GM11168 (cell line): Measurements from ENCODE around the gene HS6ST3.

Experiments used
- in situ Hi-C: fragments of 300-500 bp; cut with MboI; formaldehyde crosslinking; loops from one replicate; pipeline ENCODE4 v1.12.0; 2022; ENCODE audit warnings: low sequenced_read_pairs; ENCODE audit not compliant: unreplicated experiment

The HS6ST3 gene

DNA sequence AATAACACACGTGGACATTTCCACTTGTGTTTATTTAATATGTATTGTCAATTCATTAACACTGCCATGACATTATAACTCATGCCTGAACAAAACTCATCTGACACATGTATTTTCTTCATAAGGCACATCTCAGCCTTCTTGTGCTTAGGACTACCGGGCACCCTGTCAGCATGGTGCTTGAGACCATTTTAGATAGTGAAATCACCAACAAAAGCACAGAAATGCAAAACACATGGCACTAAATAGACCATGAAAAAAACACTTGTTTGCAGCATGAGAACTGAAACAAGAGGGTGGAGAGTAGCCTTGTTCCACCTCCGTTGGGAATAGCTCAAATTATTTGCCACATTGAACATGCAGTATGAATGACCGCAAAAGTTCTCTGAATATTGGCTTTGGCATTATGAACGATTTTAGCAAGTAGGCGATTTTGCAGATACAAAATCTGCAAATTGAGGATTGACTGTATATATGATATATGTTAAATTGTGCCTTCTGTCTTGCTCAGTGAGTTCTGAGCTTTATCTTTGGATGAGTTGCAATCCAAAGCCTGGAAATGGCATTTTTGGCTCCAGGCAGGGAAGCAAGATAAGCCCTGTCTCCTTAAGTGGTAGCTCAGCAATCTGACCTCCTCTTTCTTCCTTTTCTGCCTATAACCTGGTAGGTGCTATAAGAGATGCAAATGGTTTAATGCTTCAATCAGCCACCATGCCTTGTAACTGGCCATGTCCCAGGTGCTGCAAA is 328.2 kb downstream of the HS6ST3 start:
- in situ Hi-C loops: no loop called here

DNA sequence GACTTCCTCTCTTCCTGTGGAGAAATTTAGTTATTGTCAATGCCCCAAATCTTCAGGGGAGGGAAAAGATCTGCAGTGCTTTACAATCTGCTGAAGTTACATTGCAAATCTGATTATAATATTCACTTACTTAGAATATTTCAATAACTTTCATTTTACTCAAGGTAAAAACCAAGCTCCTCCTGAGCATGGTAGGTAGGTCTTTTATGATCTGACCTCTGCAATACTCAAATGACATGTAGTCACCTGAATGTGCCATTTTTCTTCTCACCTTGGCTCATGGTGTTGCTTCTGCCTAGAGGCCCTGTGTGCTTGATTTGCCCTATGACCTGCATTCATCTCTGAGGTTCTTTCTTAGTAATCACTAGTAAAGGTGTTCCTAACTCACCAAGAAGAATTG is 331.4 kb downstream of the HS6ST3 start:
- in situ Hi-C loops: no loop called here

GRCh38 chr13:96422002-96422401 is 332.1 kb downstream of the HS6ST3 start:
- in situ Hi-C loops: no loop called here

DNA sequence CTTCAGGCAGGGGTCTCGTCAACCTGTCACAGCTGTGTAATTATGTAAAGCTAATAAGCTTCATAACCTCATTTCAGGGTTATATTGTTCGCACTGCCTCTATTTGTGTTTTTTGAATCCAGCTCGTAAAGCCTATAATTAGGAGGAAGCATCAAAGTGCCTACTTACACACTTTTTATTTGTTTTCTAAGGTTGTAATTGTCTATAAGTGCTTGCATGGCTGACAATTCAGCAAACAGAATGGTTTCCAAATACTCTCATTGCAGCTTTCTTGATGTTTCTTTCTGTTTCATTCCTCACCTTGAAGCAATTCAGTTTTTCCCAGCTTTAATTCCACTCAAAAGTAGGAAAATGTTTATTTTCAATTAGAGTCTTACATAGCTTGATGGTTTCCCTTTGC is 336.3 kb downstream of the HS6ST3 start:
- in situ Hi-C loops: no loop called here

DNA sequence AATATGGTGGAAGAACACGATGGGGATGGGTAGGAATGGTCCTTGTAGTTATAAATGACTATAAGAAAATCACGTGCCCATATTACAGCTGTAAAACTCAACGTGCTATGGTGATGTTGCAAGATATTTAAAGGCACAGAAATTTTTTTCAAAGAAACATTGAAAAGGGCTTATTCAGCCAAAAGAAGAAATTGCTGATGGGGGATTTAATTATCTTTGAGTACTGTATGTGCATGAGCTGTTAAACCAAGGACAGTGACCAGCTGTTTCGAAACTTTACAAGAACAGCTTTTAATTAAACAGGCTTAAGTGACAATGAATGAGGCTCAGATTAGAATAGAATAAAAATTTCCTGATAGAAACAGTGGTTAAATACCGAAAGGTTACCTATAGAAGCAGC is 339.0 kb downstream of the HS6ST3 start:
- in situ Hi-C loops: no loop called here

DNA sequence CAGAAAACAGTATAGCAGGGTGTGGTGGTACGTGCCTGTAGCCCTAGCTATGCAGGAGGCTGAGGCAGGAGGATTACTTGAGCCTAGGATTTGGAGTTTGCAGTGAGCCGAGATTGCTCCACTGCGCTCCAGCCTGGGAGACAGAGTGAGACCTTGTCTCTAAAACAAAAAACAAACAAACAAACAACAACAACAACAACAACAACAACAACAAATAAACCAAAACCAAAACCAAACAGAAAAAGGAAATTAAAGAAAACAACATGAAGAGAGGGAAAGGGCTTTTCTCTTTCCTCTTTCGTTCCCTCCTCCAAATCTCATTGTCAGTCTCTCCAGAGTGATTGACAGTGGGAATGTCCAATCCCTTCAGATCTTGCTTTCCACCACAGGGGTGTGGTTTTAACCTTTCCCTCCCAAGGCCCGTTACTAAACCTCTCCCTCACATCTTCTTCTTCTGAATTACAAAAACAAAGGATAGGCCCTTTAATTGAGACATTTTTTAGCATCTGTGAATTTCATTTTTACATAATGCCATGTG is 341.2 kb downstream of the HS6ST3 start:
- in situ Hi-C loops: no loop called here

DNA sequence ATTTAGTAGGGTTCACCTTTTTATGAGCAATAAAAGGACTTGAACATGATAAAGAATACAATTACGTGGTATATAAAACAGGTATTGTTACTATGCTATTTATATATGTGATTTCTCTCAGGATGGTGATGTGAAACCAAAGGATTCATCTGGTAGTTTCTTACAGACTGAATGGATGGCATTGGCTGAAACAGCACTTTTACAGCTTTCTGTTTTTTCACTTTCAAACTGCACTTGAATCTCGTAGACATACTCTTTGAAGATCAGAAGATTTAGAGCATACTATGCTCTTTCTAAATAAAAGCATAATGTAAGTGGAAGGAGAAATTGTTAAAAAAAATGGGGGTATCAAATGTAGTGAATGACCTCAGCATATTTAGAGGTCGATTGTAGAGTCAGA is 354.8 kb downstream of the HS6ST3 start:
- in situ Hi-C loops: no loop called here

- in situ Hi-C loops: no loop called here
Measured at GRCh38 chr13:96449920-96450319, 360.0 kb downstream of the HS6ST3 start.

DNA sequence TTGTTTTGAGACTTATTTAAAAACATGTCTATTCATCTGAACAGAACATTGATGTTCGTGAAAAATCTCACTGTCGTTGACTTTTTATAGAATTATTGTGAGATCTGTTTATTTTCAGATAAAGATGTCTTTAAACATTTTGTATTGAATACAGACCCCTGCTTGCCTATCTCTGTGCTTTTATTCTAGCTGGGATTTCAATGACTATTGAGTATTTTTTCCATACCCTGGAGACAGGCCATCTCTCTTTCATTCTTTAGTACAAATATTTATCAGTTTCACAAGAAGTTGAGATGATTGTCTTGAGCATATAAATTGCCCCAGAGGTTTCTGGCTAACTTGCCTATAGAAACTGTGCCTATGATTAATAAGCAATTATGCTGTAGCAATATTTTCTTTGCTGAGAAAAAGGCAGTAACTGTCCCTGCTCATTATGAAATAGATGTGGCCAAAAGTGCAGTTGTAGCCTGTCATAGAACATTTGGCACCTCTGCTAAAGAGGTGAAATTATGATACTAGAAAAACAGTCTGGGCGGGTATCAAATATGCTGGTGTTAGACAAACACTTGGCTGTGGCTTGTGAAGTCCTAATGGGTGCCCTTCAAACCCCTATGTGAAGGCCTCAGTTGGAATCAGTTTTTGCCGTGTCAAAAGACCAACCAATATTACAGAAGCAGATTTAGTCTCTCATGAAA is 360.6 kb downstream of the HS6ST3 start:
- in situ Hi-C loops: no loop called here

DNA sequence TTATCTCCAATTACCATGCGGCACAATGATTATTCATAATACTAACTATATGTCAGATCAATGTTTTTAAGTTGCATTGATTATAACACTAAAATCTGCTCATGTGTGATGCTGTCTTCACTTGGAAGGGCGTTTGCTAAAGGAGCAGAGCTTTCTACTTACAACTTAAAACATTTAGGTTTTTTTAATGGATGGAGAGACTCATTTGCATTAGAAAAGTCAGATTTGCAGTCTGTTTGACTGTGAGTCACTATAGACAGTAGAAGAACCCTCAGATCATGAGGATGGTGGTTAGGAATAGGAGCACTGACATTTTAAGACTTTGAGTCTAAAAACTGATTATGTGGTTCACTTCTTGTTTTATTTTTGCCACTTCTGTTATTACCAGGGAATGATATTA is 364.6 kb downstream of the HS6ST3 start:
- in situ Hi-C loops: no loop called here

DNA sequence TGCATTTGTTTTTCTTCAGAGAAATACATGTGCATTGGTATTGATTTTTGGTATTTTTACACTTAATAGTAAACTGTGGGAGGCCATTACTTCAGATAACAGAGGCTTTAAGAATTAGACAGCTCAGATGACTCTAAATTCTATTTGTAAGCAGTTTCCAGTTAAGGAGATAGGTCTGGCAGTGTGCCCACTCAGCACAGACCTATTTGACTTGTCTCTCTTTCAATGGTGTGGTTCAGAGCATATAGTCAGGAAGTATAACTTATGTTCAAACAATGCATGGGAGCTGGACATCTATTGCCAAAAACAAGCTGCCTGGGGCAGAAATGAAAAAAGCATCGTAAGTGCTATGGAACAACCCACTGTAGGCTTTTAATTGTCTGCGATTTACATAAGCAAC is 370.7 kb downstream of the HS6ST3 start:
- in situ Hi-C loops: no loop called here

DNA sequence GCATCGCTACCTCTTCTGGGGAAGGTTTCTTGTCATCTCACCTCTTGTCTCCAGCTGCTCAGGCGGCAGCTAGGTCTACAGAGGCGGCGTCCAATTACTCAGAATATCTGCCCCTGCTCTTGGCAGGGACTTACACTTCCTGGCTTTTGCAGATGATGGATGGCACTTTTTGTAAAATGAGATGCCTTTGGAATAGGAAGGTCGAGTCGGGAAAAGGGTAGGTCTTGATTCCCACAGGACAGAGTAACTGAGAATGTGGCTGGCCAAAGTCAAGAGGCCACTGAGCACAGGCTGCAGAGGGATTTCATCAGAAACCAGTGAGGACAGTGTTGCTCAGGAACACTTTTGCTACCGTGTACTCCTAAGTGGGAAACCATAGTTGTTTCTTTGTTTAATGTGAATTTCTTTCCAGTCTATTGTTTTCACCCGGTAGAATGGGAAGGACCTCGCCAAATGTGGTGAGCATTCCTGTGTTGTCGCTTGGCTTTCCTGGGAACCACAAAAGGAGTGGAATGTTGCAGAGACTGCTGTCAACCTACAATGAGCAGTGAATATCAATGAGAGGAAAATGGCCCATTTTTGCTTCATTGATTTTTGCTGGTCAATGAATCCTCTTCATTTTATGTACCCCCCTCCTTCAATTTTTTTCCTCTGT is 383.7 kb downstream of the HS6ST3 start:
- in situ Hi-C loops: no loop called here

- in situ Hi-C loops: no loop called here
Measured at GRCh38 chr13:96474181-96474557, 384.3 kb downstream of the HS6ST3 start.

DNA sequence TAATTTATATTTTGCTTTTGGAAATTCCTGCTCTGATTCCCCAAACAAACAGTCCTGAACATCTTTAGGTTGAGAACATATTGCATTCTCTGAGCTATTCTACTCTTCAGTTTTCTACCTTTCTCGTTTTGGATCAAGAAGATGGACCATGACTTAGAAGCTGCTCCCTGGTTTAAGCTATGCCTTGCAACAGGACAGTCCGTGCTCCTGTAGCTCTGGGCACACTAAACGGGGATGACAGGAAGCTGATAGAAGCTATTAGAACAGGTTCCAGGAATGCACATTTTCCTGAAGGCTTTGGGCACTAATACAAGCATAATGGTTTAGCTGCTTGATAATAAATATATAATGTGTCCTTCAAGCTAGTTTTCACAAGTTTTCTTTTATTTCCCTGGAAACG is 385.2 kb downstream of the HS6ST3 start:
- in situ Hi-C loops: no loop called here

DNA sequence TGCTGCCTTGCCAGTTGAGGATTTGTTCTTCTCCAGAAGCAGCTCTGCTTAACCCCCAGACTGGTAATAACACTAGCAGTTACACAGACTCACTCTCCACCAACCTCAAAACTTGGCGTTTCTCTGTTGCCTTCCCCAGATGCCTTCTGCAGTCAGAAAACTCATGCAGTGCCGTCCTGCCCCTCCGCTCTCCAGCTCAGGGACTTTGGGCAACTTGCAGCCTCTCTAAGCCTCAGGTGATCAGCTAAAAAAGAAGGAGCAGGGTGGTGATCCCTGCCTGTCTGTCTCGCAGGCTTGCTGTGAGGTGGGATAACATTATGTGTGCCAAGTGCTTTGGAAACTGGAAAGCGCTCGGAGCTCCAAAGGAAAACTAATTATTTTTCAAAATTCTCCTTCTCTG is 391.6 kb downstream of the HS6ST3 start:
- in situ Hi-C loops: no loop called here

GRCh38 chr13:96490496-96490989 is 400.6 kb downstream of the HS6ST3 start:
- in situ Hi-C loops: no loop called here

GRCh38 chr13:96491103-96491502 is 401.2 kb downstream of the HS6ST3 start:
- in situ Hi-C loops: no loop called here

DNA sequence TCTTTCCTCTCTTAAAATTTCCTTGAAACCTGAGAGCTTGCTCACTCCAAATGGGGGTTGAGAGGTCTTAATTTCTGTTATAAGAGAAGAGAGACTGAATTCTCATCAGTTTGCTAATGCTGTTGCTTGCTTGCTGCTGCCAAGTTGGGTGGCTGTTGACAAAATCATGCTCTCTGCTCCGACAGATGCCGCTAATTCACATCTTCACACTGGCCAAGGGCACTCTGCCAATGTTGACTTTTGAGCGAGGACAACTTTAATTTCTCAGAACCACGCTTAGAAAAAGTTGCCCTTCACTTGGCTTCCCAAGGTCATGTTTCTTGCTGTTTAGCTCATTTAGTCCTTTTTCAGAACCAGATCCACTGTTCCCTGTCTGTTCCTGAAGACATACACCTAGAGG is 402.9 kb downstream of the HS6ST3 start:
- in situ Hi-C loops: no loop called here

DNA sequence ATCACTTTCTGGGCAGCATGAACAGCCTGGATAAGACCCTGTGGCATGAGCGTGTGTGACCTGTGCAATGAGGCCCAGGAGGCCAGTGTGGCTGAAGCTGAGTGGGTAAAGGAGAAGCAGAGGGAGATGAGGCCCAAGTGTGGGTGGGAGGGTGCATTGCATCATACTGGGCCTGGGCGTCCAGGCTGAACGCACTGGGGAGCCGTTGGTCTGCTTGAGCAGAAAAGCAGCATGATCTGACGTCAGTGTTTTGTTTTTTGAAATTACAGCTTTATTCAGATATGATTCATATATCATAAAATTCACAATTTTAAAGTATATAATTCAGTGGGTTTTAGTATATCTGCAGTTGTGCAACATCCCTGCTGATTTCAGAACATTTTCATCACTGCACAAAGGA is 409.7 kb downstream of the HS6ST3 start:
- in situ Hi-C loops: no loop called here

DNA sequence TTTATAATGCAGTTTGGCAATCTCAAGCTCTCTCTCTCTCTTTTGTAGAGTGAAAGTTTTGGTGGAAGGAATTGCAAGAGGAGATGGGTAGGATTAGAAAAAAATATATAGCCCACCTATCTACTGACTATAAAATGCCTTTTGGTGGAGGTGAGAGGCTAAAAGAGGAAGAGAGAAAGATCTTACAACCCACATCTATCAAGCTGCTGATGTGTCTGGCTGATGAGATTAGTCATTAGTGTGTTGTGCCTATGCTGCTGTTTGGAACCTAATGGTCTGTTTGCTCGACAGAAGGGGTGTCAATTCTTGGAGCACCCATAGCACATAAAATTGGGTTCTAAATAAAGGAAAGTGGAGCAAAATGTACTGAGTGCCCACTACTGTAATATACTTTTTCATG is 411.0 kb downstream of the HS6ST3 start:
- in situ Hi-C loops: no loop called here

GRCh38 chr13:96503481-96503880 is 413.6 kb downstream of the HS6ST3 start:
- in situ Hi-C loops: no loop called here
